HepG2 (cell line): Measurements from ENCODE around the gene VKORC1. TPM values are rescaled to one million over a fixed set of nuclear protein-coding genes. Genes with fewer than 3 reads are reported as not detected.

ENCODE experiments used
- ADNP ChIP-seq: sonication (generic); formaldehyde crosslinking; IDR thresholded peaks from 2 replicates; pipeline ENCODE4 v1.4.0; 2020; ENCODE audit warnings: missing genetic modification reagents
- CEBPZ ChIP-seq: IDR thresholded peaks from 2 replicates; pipeline ENCODE4 v1.6.1; 2012; ENCODE audit warnings: low read length, improper control_type of control experiment
- CSRNP2 ChIP-seq: sonication (generic); formaldehyde crosslinking; conservative IDR thresholded peaks from 2 replicates; pipeline ENCODE4 v1.8.0; 2022; ENCODE audit warnings: low read depth, missing genetic modification reagents
- ELF3 ChIP-seq: IDR thresholded peaks from 2 replicates; pipeline ENCODE4 v1.6.1; 2016; ENCODE audit warnings: missing genetic modification reagents, missing compliant biosample characterization
- KDM3A ChIP-seq: IDR thresholded peaks from 2 replicates; pipeline ENCODE4 v1.6.1; 2018; ENCODE audit warnings: low read depth, missing compliant biosample characterization
- KDM6A ChIP-seq: IDR thresholded peaks from 2 replicates; pipeline ENCODE4 v1.6.1; 2016; ENCODE audit warnings: low read depth
- MAX ChIP-seq: IDR thresholded peaks from 2 replicates; pipeline ENCODE4 v1.6.1; 2012; ENCODE audit warnings: inconsistent platforms
- NFIB ChIP-seq: sonication (generic); formaldehyde crosslinking; IDR thresholded peaks from 2 replicates; pipeline ENCODE4 v1.9.0; 2021; ENCODE audit warnings: missing genetic modification reagents, mild to moderate bottlenecking, borderline replicate concordance
- THRA ChIP-seq: sonication (generic); formaldehyde crosslinking; IDR thresholded peaks from 2 replicates; pipeline ENCODE4 v1.4.0; 2020; ENCODE audit warnings: missing genetic modification reagents, borderline replicate concordance
- TSC22D2 ChIP-seq: sonication (generic); formaldehyde crosslinking; IDR thresholded peaks from 2 replicates; pipeline ENCODE4 v1.5.1; 2020; ENCODE audit warnings: missing genetic modification reagents, mild to moderate bottlenecking, borderline replicate concordance
- ZBTB21 ChIP-seq: sonication (generic); formaldehyde crosslinking; IDR thresholded peaks from 2 replicates; pipeline ENCODE4 v1.4.0; 2020; ENCODE audit warnings: missing genetic modification reagents
- ZBTB33 ChIP-seq: sonication (generic); formaldehyde crosslinking; IDR thresholded peaks from 2 replicates; pipeline ENCODE4 v1.4.0; 2020; ENCODE audit warnings: missing genetic modification reagents
- ZBTB8A ChIP-seq: sonication (generic); formaldehyde crosslinking; IDR thresholded peaks from 2 replicates; pipeline ENCODE4 v1.4.0; 2020; ENCODE audit warnings: mild to moderate bottlenecking, low read depth, missing genetic modification reagents, borderline replicate concordance
- ZFP90 ChIP-seq: sonication (generic); formaldehyde crosslinking; IDR thresholded peaks from 2 replicates; pipeline ENCODE4 v1.8.0; 2022; ENCODE audit warnings: missing genetic modification reagents, mild to moderate bottlenecking, inconsistent platforms, borderline replicate concordance
- ZNF138 ChIP-seq: sonication (generic); formaldehyde crosslinking; IDR thresholded peaks from 2 replicates; pipeline ENCODE4 v1.5.0; 2020; ENCODE audit warnings: mild to moderate bottlenecking, low read depth, missing genetic modification reagents
- ZNF234 ChIP-seq: sonication (generic); formaldehyde crosslinking; conservative IDR thresholded peaks from 2 replicates; pipeline ENCODE4 v1.5.1; 2020; ENCODE audit warnings: mild to moderate bottlenecking, missing genetic modification reagents
- ZNF350 ChIP-seq: sonication (generic); formaldehyde crosslinking; IDR thresholded peaks from 2 replicates; pipeline ENCODE4 v1.4.0; 2020; ENCODE audit warnings: mild to moderate bottlenecking, low read depth, missing genetic modification reagents, borderline replicate concordance
- ZNF552 ChIP-seq: sonication (generic); formaldehyde crosslinking; IDR thresholded peaks from 2 replicates; pipeline ENCODE4 v1.9.0; 2022; ENCODE audit warnings: missing genetic modification reagents, mild to moderate bottlenecking, borderline replicate concordance
- ZNF841 ChIP-seq: sonication (generic); formaldehyde crosslinking; IDR thresholded peaks from 2 replicates; pipeline ENCODE4 v1.8.1; 2023; ENCODE audit warnings: missing genetic modification reagents, borderline replicate concordance
- polyA plus RNA-seq, 8 experiments: library from polyadenylated mRNA; depleted of rRNA in 3 of 8; stranded (reverse) in 7 of 8; unstranded in 1 of 8; fragments of >200 nt; fragmentation: Illumina TruSeq in 4 of 8; extraction: Trizol in 4 of 8; gene quantifications; 2 replicates each; pipeline versions ENCODE4 v1.2.1 to v1.2.3, GENCODE V29; 2011 to 2016; ENCODE audit warnings: low read depth in 4 of 8, missing spikeins in 1 of 8, mixed read lengths in 1 of 8; ENCODE audit not compliant: insufficient read depth in 1 of 8
- total RNA-seq, 5 experiments: library from RNA; depleted of rRNA; stranded (reverse); fragments of >200 nt; fragmentation: Illumina TruSeq; extraction: Trizol; gene quantifications; 2 replicates each; pipeline ENCODE4 v1.2.3, GENCODE V29; 2016; ENCODE audit warnings: low read depth in 1 of 5

Gene VKORC1
- total and polyA plus RNA-seq, 2 of the 13 experiments (the other 11 are each of a cell fraction or from before 2014, with no cell fraction given) = 141 to 615 TPM

- TF ChIP-seq CEBPZ = no peak
- TF ChIP-seq ZBTB21 (CRISPR knock-in tag) = no peak
- TF ChIP-seq ZNF350 (CRISPR knock-in tag) = peak; percentile 69; the same call in 1 of the 2 replicates
- TF ChIP-seq ADNP = no peak
- TF ChIP-seq ZBTB8A (CRISPR knock-in tag) = no peak
- peak; percentile 95 for TF ChIP-seq ELF3 (CRISPR knock-in tag)
- peak; percentile 94 for TF ChIP-seq MAX
- peak; percentile 61; the same call in 1 of the 2 replicates for TF ChIP-seq ZFP90 (CRISPR knock-in tag)
- no peak for TF ChIP-seq CSRNP2 (CRISPR knock-in tag)
- 0 out of 2 replicates have a peak, but pooled peaks have one; percentile 52 for TF ChIP-seq KDM3A (CRISPR knock-in tag)
- TF ChIP-seq KDM6A (CRISPR knock-in tag) = 0 out of 2 replicates have a peak, but pooled peaks have one; percentile 11
- TF ChIP-seq ZBTB33 = peak; percentile 71
- peak; percentile 67; the same call in 1 of the 2 replicates for TF ChIP-seq TSC22D2 (CRISPR knock-in tag)
- peak; percentile 94 for TF ChIP-seq ZNF138 (CRISPR knock-in tag)
- TF ChIP-seq ZNF234 (CRISPR knock-in tag) = no peak
- no peak for TF ChIP-seq ZNF552 (CRISPR knock-in tag)
- TF ChIP-seq ZNF841 (CRISPR knock-in tag) = no peak
- TF ChIP-seq THRA = peak; percentile 87
- TF ChIP-seq NFIB = no peak
Measured at GRCh38 chr16:31142109-31143010, 47.8 kb upstream of the VKORC1 start (continued).
